Ishikawa (cell line): ENCODE results near the gene NTNG2.

Experiments used
- EP300 ChIP-seq: IDR thresholded peaks from 2 replicates; pipeline ENCODE4 v1.6.1; 2012; ENCODE audit warnings: borderline replicate concordance
- FOXM1 ChIP-seq: IDR thresholded peaks from 2 replicates; pipeline ENCODE4 v1.6.1; 2012; ENCODE audit warnings: low read depth, borderline replicate concordance
- RAD21 ChIP-seq: IDR thresholded peaks from 2 replicates; pipeline ENCODE4 v1.6.1; 2012; ENCODE audit warnings: low read depth
- TAF1 ChIP-seq: IDR thresholded peaks from 2 replicates; pipeline ENCODE4 v1.6.1; 2012; ENCODE audit warnings: low read depth, mild to moderate bottlenecking
- TCF12 ChIP-seq: IDR thresholded peaks from 2 replicates; pipeline ENCODE4 v1.6.1; 2012; ENCODE audit warnings: low read depth
- TEAD4 ChIP-seq: IDR thresholded peaks from 2 replicates; pipeline ENCODE4 v1.6.1; 2012
- YY1 ChIP-seq: IDR thresholded peaks from 2 replicates; pipeline ENCODE4 v1.6.1; 2012; ENCODE audit warnings: low read depth
- ZBTB7A ChIP-seq: IDR thresholded peaks from 2 replicates; pipeline ENCODE4 v1.6.1; 2012; ENCODE audit warnings: low read depth
- TF ChIP-seq, protein P1 (sequence below): IDR thresholded peaks from 2 replicates; pipeline ENCODE4 v1.6.1; 2012
- TF ChIP-seq, protein P2 (sequence below): IDR thresholded peaks from 2 replicates; pipeline ENCODE4 v1.6.1; 2012; ENCODE audit warnings: low read depth, mild to moderate bottlenecking

DNA sequence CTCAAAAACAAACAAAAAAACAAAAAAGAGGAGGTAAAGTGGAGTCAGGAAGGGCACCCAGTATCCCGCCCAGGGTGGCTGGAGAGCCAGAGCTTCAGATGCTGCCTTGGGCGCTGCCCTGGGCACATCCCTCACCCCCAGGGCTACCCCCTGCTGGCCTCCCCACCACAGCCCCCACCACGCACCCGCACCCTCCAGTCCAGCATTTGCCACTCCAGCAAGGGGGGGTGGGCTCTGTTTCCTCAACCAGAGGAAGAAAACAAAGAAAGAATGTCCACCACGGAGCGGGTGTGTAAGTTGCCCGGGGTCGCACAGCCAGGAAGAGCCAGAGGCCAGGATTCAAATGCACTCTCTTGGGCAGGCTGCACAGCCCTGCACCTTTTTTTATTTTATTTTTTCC, 86.1 kb downstream of the NTNG2 start:
- TF ChIP-seq TAF1 (no peak), YY1 (no peak), RAD21 (no peak), TCF12 (no peak), FOXM1 (no peak), EP300 (no peak), TEAD4 (no peak), ZBTB7A (no peak)
- TF ChIP-seq, protein P1, sequence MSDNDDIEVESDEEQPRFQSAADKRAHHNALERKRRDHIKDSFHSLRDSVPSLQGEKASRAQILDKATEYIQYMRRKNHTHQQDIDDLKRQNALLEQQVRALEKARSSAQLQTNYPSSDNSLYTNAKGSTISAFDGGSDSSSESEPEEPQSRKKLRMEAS, result no peak
- TF ChIP-seq, protein P2, sequence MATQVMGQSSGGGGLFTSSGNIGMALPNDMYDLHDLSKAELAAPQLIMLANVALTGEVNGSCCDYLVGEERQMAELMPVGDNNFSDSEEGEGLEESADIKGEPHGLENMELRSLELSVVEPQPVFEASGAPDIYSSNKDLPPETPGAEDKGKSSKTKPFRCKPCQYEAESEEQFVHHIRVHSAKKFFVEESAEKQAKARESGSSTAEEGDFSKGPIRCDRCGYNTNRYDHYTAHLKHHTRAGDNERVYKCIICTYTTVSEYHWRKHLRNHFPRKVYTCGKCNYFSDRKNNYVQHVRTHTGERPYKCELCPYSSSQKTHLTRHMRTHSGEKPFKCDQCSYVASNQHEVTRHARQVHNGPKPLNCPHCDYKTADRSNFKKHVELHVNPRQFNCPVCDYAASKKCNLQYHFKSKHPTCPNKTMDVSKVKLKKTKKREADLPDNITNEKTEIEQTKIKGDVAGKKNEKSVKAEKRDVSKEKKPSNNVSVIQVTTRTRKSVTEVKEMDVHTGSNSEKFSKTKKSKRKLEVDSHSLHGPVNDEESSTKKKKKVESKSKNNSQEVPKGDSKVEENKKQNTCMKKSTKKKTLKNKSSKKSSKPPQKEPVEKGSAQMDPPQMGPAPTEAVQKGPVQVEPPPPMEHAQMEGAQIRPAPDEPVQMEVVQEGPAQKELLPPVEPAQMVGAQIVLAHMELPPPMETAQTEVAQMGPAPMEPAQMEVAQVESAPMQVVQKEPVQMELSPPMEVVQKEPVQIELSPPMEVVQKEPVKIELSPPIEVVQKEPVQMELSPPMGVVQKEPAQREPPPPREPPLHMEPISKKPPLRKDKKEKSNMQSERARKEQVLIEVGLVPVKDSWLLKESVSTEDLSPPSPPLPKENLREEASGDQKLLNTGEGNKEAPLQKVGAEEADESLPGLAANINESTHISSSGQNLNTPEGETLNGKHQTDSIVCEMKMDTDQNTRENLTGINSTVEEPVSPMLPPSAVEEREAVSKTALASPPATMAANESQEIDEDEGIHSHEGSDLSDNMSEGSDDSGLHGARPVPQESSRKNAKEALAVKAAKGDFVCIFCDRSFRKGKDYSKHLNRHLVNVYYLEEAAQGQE, result no peak
